Measurements from ENCODE around the gene PTPN14. TPM values are rescaled to one million over a fixed set of nuclear protein-coding genes. Genes with fewer than 3 reads are reported as not detected.
A peak's percentile ranks its signal among the peaks of the same experiment; 100 is the strongest.

Gene PTPN14
- total RNA-seq, 1 experiment from 2014 or later = 243 TPM

- intact Hi-C loops (cut with micrococcal nuclease) = no loop called here
- Mint-ChIP-seq H3K27ac (ENCODE audit: low read depth, unreplicated experiment) (peak overlapping the region; percentile 42), H3K27me3 (ENCODE audit: insufficient read depth, unreplicated experiment) (no peaks in the 10 kb centered on the region)
Observed at GRCh38 chr1:214454569-214455396, 96.6 kb downstream of the PTPN14 start.

GRCh38 chr1:214453109-214453722 lies 98.2 kb downstream of the PTPN14 start:
- ChIA-PET CTCF (interaction anchor here (0.6 to 8.2 kb wide), 22 partner anchors 11 to 239 kb away, joined by 3 to 68 read pairs (median 10); partner anchors contain the start of gene PTPN14), POLR2A (interaction anchor here (1.0 to 30.6 kb wide), 17 partner anchors 11 to 1114 kb away, joined by 3 to 881 read pairs (median 16); partner anchors contain the start of genes KCTD3 and PTPN14)
- no peak for TF ChIP-seq CTCF (IDR thresholded peaks at IDR 0.05; ENCODE audit: unreplicated experiment)
- BruUV-seq (replicated peaks) = no TSS peak
- peaks cover 62% of the 10 kb centered on the region for H3K4me1 Mint-ChIP-seq (ENCODE audit: insufficient read depth, unreplicated experiment)
- H3K9me3 Mint-ChIP-seq (ENCODE audit: unreplicated experiment) = no peaks in the 10 kb centered on the region
- no peaks in the 10 kb centered on the region for H3K27me3 Mint-ChIP-seq (ENCODE audit: insufficient read depth, unreplicated experiment)
- intact Hi-C loops (cut with micrococcal nuclease) = no loop called here
- peak overlapping the region; percentile 65 for H3K27ac Mint-ChIP-seq (ENCODE audit: low read depth, unreplicated experiment)
- no peak overlapping the region for H3K4me3 Mint-ChIP-seq (ENCODE audit: unreplicated experiment)
- peak; percentile 53 for DNase-seq (ENCODE audit: unreplicated experiment)
- H3K36me3 Mint-ChIP-seq (ENCODE audit: insufficient read depth, unreplicated experiment) = peaks cover 53% of the 10 kb centered on the region

More at GRCh38 chr1:214454569-214455396, 96.6 kb downstream of the PTPN14 start:
- TF ChIP-seq CTCF (IDR thresholded peaks at IDR 0.05; ENCODE audit: unreplicated experiment) = no peak
- peaks cover 66% of the 10 kb centered on the region for H3K4me1 Mint-ChIP-seq (ENCODE audit: insufficient read depth, unreplicated experiment)
- no TSS peak for BruUV-seq (replicated peaks)
- POLR2A ChIA-PET = interaction anchor here (0.5 to 30.6 kb wide), 29 partner anchors 12 to 678 kb away, joined by 3 to 881 read pairs (median 4); partner anchors contain the start of gene PTPN14
- CTCF ChIA-PET = interaction anchor here (0.6 to 8.2 kb wide), 32 partner anchors 12 to 1072 kb away, joined by 3 to 68 read pairs (median 4); partner anchors contain the start of gene PTPN14
- DNase-seq (ENCODE audit: unreplicated experiment) = peak; percentile 60
- no peaks in the 10 kb centered on the region for H3K9me3 Mint-ChIP-seq (ENCODE audit: unreplicated experiment)
- no peak overlapping the region for H3K4me3 Mint-ChIP-seq (ENCODE audit: unreplicated experiment)
- peaks cover 53% of the 10 kb centered on the region for H3K36me3 Mint-ChIP-seq (ENCODE audit: insufficient read depth, unreplicated experiment)

- DNase-seq (ENCODE audit: unreplicated experiment) = no peak
- Mint-ChIP-seq H3K9me3 (ENCODE audit: unreplicated experiment) (no peaks in the 10 kb centered on the region), H3K36me3 (ENCODE audit: insufficient read depth, unreplicated experiment) (peaks cover 57% of the 10 kb centered on the region), H3K27me3 (ENCODE audit: insufficient read depth, unreplicated experiment) (no peaks in the 10 kb centered on the region), H3K4me3 (ENCODE audit: unreplicated experiment) (no peak overlapping the region), H3K27ac (ENCODE audit: low read depth, unreplicated experiment) (peak overlapping the region; percentile 65), H3K4me1 (ENCODE audit: insufficient read depth, unreplicated experiment) (peaks cover 71% of the 10 kb centered on the region)
- ChIA-PET CTCF (interaction anchor here (0.6 to 8.2 kb wide), 15 partner anchors 11 to 238 kb away, joined by 3 to 67 read pairs (median 7); partner anchors contain the start of gene PTPN14), POLR2A (interaction anchor here (0.6 to 30.6 kb wide), 18 partner anchors 10 to 132 kb away, joined by 3 to 881 read pairs (median 7); partner anchors contain the start of gene PTPN14)
- intact Hi-C loops (cut with micrococcal nuclease) = no loop called here
- no peak for TF ChIP-seq CTCF (IDR thresholded peaks at IDR 0.05; ENCODE audit: unreplicated experiment)
- BruUV-seq (replicated peaks) = no TSS peak
Observed at GRCh38 chr1:214452152-214452784, 99.1 kb downstream of the PTPN14 start.

All from MCF 10A (cell line).